Heart left ventricle (tissue), 13 donors: ENCODE data around the gene SH3D19.

ENCODE experiments used
- CTCF ChIP-seq, 12 donors: fragments of 200-600 bp; sonication (generic) in 4 of 12; IDR thresholded peaks; one replicate each; pipeline versions ENCODE4 v1.5.0 to v1.8.0; 2018 to 2022; ENCODE audit warnings: antibody characterized with exemption in 12 of 12, mild to moderate bottlenecking in 5 of 12
- POLR2A ChIP-seq, 2 donors: fragments of 450-650 bp; IDR thresholded peaks; one replicate each; pipeline ENCODE4 v1.6.1; 2017; ENCODE audit warnings: antibody characterized with exemption in 2 of 2, mild to moderate bottlenecking in 2 of 2, moderate library complexity in 2 of 2
- donor health status: ischemic (EF 13 %, LVEDD 7.1; RV severe dilation, severe dysfunction).
- donor health status: DM: no; HTN: yes; CAD: no.
- donor health status: DM: no; HTN: no; CAD: no.
- donor health status: ischemic (EF 25% LVEDD 6.9; RV normal size, moderate dysfunction).
- donor health status: ischemic (EF 25% LVEDD 5.7; RV mildly dilated, moderate dysfunction).
- donor health status: ischemic (EF 35%, LVEDD 5.7; RV mildly dilated, moderate dysfunction).
- donor health status: nonischemic (EF 11% LVEDD 7.7; RV severe dilation, severe dysfunction).
- donor health status: DM: yes; HTN: yes; CAD: no.
- donor health status: PGD.
- donor health status: ischemic (EF 29% LVEDD 5.4; RV normal size, mild dysfunction).
- donor health status: nonischemic (EF 23%, LVEDD 6.1; RV moderate dilation, normal function).

GRCh38 chr4:151316645-151317044, 8.8 kb downstream of the SH3D19 start:
- TF ChIP-seq CTCF (IDR thresholded peaks at IDR 0.05), result no peak
- TF ChIP-seq POLR2A (IDR thresholded peaks at IDR 0.05), result no peak
